WTC11 (cell line): ENCODE measurements around the gene EYS.

Experiments used
- CTCF ChIP-seq: fragments of 200-600 bp; IDR thresholded peaks from 2 replicates; pipeline ENCODE4 v1.8.0; 2022; ENCODE audit warnings: antibody characterized with exemption
- E2F5 ChIP-seq: sonication (generic); formaldehyde crosslinking; IDR thresholded peaks from 2 replicates; pipeline ENCODE4 v1.8.1; 2022; ENCODE audit warnings: mild to moderate bottlenecking, moderate library complexity, missing genetic modification reagents
- FOXJ3 ChIP-seq: sonication (generic); formaldehyde crosslinking; IDR thresholded peaks from 2 replicates; pipeline ENCODE4 v1.9.0; 2021; ENCODE audit warnings: missing genetic modification reagents, mild to moderate bottlenecking, borderline replicate concordance
- MLX ChIP-seq: sonication (generic); formaldehyde crosslinking; IDR thresholded peaks from 2 replicates; pipeline ENCODE4 v1.8.1; 2023; ENCODE audit warnings: mild to moderate bottlenecking, missing genetic modification reagents, moderate library complexity
- TP53 ChIP-seq: sonication (generic); formaldehyde crosslinking; IDR thresholded peaks from 2 replicates; pipeline ENCODE4 v1.8.1; 2023; ENCODE audit warnings: mild to moderate bottlenecking, missing genetic modification reagents
- ZBTB21 ChIP-seq: sonication (generic); formaldehyde crosslinking; IDR thresholded peaks from 2 replicates; pipeline ENCODE4 v1.8.1; 2023; ENCODE audit warnings: mild to moderate bottlenecking, missing genetic modification reagents, borderline replicate concordance

GRCh38 chr6:65524232-65524631, 182.8 kb downstream of the EYS start:
- TF ChIP-seq CTCF = no peak
- TF ChIP-seq ZBTB21 (CRISPR knock-in tag) = no peak
- no peak for TF ChIP-seq MLX (CRISPR knock-in tag)
- no peak for TF ChIP-seq FOXJ3 (CRISPR knock-in tag)
- TF ChIP-seq TP53 = no peak
- TF ChIP-seq E2F5 (CRISPR knock-in tag) = no peak
